Tibial artery (tissue), 4 donors: Measurements from ENCODE around the gene TNFSF4.
"Not testable (repeated sequence)": the region's sequence is repeated elsewhere in the genome, so short reads cannot be mapped to it uniquely, and the experiment has no call there.

Source experiments
- DNase-seq, 2 donors: peaks; one replicate each; pipeline ENCODE4 v3.0.0-alpha.2; 2019
- H3K27ac ChIP-seq, 2 donors: fragments of 200-600 bp; sonication (generic) in 1 of 2; 1 replicate in 1 of 2; 2 replicates in 1 of 2; pipeline ENCODE4 v1.5.1; 2018 to 2019; ENCODE audit warnings: mild to moderate bottlenecking in 1 of 2
- H3K27me3 ChIP-seq, 2 donors: fragments of 200-600 bp; sonication (generic) in 1 of 2; one replicate each; pipeline versions ENCODE4 v1.5.1 to v1.6.0; 2016 to 2019
- H3K36me3 ChIP-seq, 3 donors: fragments of 200-600 bp; sonication (generic) in 2 of 3; one replicate each; pipeline ENCODE4 v1.5.1; 2016 to 2019; ENCODE audit warnings: mild to moderate bottlenecking in 2 of 3
- H3K4me1 ChIP-seq, 4 donors: fragments of 200-600 bp; sonication (generic) in 2 of 4; 1 replicate in 3 of 4; 2 replicates in 1 of 4; pipeline ENCODE4 v1.5.1; 2016 to 2019
- H3K4me3 ChIP-seq, 2 donors: fragments of 200-600 bp; sonication (generic) in 1 of 2; 1 replicate in 1 of 2; 2 replicates in 1 of 2; pipeline ENCODE4 v1.5.1; 2018 to 2019; ENCODE audit warnings: mild to moderate bottlenecking in 2 of 2
- H3K9me3 ChIP-seq, 3 donors: fragments of 200-600 bp; sonication (generic) in 1 of 3; one replicate each; pipeline ENCODE4 v1.5.1; 2016 to 2019
- CTCF ChIP-seq, 2 experiments: fragments of 200-600 bp in 1 of 2; fragments of 450-650 bp in 1 of 2; IDR thresholded peaks; one replicate each; pipeline ENCODE4 v1.5.1; 2017 to 2019; ENCODE audit warnings: antibody characterized with exemption in 2 of 2, mild to moderate bottlenecking in 1 of 2, moderate library complexity in 1 of 2
- intact Hi-C: fragments of 100-400 bp; cut with DNase I; formaldehyde crosslinking; loops from one replicate; pipeline ENCODE4 v1.15.0; 2023; ENCODE audit warnings: low total_unique reads

The TNFSF4 gene

GRCh38 chr1:173234899-173235298 lies 27.8 kb upstream of the TNFSF4 start:
- DNase-seq, result no peak
- Histone ChIP-seq H3K36me3 (no peaks in the 10 kb centered on the region), H3K9me3 (no peaks in the 10 kb centered on the region), H3K27me3 (no peaks in the 10 kb centered on the region), H3K27ac (no peak overlapping the region), H3K4me1 (no peaks in the 10 kb centered on the region), H3K4me3 (no peak overlapping the region)
- intact Hi-C loops, result no loop called here
- no peak for TF ChIP-seq CTCF (IDR thresholded peaks at IDR 0.05)

- H3K4me1 ChIP-seq, DNase-seq, H3K27ac ChIP-seq, H3K4me3 ChIP-seq, H3K36me3 ChIP-seq, intact Hi-C loops, H3K9me3 ChIP-seq, H3K27me3 ChIP-seq: not testable (repeated sequence)
Measured at GRCh38 chr1:173234434-173234833, 27.3 kb upstream of the TNFSF4 start.

- H3K27ac ChIP-seq, H3K4me1 ChIP-seq, H3K9me3 ChIP-seq, H3K4me3 ChIP-seq, H3K36me3 ChIP-seq, DNase-seq, intact Hi-C loops, H3K27me3 ChIP-seq: not testable (repeated sequence)
Measured at GRCh38 chr1:173229031-173229430, 21.9 kb upstream of the TNFSF4 start.

- H3K27ac ChIP-seq, result no peak overlapping the region
- no peak for TF ChIP-seq CTCF (IDR thresholded peaks at IDR 0.05)
- intact Hi-C loops, result no loop called here
Measured at GRCh38 chr1:173224949-173225348, 17.8 kb upstream of the TNFSF4 start.

GRCh38 chr1:173224280-173224892 lies 17.3 kb upstream of the TNFSF4 start:
- Histone ChIP-seq H3K4me3 (no peak overlapping the region), H3K27ac (no peak overlapping the region), H3K36me3 (no peaks in the 10 kb centered on the region), H3K27me3 (no peaks in the 10 kb centered on the region), H3K9me3 (no peaks in the 10 kb centered on the region), H3K4me1 (no peaks in the 10 kb centered on the region)
- no peak for DNase-seq
- TF ChIP-seq CTCF (IDR thresholded peaks at IDR 0.05), result no peak
- intact Hi-C loops, result no loop called here

More at GRCh38 chr1:173224949-173225348, 17.8 kb upstream of the TNFSF4 start:
- no peak overlapping the region for H3K4me3 ChIP-seq
- no peak for DNase-seq
- H3K36me3 ChIP-seq, result no peaks in the 10 kb centered on the region
- H3K27me3 ChIP-seq, result no peaks in the 10 kb centered on the region
- no peaks in the 10 kb centered on the region for H3K4me1 ChIP-seq
- no peaks in the 10 kb centered on the region for H3K9me3 ChIP-seq

- Histone ChIP-seq H3K4me3 (no peak overlapping the region), H3K9me3 (no peaks in the 10 kb centered on the region), H3K4me1 (no peaks in the 10 kb centered on the region), H3K36me3 (no peaks in the 10 kb centered on the region), H3K27ac (no peak overlapping the region), H3K27me3 (no peaks in the 10 kb centered on the region)
- TF ChIP-seq CTCF (IDR thresholded peaks at IDR 0.05), result no peak
- intact Hi-C loops, result no loop called here
- no peak for DNase-seq
Measured at GRCh38 chr1:173223031-173223380, 15.9 kb upstream of the TNFSF4 start.
